ENCODE results near the gene WNT5B.
A peak's percentile ranks its signal among the peaks of the same experiment; 100 is the strongest.

Gene WNT5B
- 0.05 to 1.8 (median 0.48) reads per million in 17 experiments for total RNA-seq

- no peak for DNase-seq
These were observed at the start of gene WNT5B for GRCh38 chr12:1628666-1629337. WNT5B (plus strand) TSS chr12:1629231; CDS start chr12:1631355, 2,124 bp downstream.

GRCh38 chr12:1579651-1580435 is 49.2 kb upstream of the WNT5B start:
- DNase-seq: no peak

DNA sequence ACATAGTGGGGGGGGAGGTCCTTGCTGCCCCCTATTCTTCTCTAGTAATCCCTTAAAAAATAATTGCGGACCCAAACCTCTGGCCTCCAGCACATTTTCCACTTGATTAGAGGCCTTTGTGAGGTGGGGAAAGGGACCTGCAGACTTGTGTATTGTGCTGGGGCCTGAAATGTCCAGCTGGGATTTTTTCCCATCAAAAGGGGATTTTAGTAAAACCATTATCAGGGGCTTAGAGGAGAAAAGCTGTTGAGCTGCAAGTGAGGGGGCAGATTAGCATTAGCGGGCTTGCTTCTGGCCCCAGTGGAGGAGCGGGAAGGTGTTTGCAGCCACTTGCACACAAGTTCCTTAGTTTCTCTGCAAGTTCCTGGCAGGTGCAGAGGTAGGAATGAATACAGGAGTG is 48.5 kb upstream of the WNT5B start:
- no peak for DNase-seq

- no peak for DNase-seq
These were observed 46.9 kb upstream of the WNT5B start for GRCh38 chr12:1581973-1582708.

DNA sequence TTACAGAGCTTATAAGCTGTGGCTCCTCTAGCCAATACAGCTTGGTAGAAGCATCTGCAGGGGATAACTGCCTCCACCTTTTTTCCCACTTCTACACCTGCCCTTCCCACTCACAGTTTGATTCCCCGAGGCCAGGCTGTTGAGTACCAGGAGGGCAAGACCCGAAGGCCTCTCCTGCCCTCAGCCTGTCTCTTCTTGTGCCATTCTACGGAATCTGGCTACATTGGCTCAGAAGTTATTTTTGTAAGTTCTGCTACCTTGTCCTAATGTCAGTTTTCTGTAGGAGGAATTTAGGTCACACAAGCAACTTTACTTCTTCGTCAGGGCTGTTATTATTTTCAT is 46.4 kb upstream of the WNT5B start:
- no peak for DNase-seq

GRCh38 chr12:1583421-1584078 is 45.5 kb upstream of the WNT5B start:
- peak; percentile 84 to 92 (median 89) for DNase-seq

DNA sequence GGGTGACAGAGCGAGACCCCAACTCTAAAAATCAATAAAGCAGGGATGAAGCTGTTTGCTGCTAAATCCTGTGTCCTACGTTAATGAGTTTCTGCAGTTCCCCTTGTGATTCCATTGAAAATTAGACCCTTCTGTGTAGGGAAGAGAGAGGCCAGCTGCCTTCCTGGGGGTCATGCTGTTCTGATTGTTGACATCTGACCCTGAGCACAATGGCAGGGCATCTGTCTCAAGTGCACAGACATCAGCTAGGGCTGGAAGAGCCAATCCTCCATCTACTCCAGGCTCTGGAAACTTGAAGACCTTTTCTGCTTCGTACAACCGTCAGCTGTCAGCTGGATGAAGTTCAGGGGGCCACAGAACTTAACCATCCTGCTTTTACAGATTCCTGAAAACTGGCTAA is 44.7 kb upstream of the WNT5B start:
- no peak for DNase-seq

DNA sequence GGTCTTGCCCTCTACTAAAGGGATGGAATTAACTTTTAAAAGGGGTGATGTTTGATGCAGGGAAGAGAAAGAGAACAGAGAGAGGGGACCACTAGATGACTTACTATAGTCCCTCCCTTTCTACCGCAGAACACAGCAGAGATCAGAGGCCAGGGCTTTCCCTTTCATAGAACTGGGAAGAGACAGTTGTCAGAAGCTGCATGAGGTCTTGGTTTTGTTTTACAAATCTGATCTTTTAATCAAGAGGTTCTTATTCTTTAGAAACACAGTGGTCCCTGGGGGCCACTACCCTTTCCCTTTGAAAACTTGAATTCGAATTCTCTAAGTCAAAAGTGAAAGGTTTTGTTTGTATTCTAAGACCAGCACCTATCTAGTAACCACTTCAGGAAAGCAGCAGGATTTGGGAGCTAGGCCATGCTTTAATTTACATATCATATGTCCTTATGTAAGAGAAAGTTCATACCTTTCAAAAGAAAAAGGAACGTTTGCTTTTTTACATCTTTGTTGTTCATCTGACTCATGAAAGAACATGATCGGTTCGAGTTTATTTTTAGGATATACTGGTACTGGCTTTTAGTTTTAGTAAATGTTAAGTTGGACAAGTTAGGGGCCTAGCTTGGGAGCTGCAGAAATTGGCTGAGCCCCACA is 41.0 kb upstream of the WNT5B start:
- no peak for DNase-seq

- DNase-seq: no peak
These were observed 40.5 kb upstream of the WNT5B start for GRCh38 chr12:1588575-1588947.

GRCh38 chr12:1590221-1590979 is 38.6 kb upstream of the WNT5B start:
- DNase-seq: no peak

DNA sequence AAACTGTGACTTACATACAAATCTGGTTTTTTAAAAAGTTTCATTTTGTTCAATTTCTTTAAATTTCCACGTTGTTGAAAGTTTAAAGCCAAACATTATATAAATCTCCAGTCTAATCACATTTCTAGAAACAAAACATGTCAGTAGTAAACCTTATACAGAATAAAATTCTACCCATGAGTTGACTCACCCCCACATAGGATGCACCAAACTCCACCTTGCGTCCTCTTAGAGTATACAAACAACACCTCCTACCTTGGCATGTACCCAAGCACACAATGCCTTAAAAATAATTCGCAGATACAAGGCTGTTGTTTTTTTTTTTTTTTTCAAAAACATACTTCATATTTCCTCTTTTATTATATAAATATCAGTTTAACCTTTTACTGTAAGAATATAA is 38.0 kb upstream of the WNT5B start:
- no peak for DNase-seq

- DNase-seq: no peak
These were observed 37.5 kb upstream of the WNT5B start for GRCh38 chr12:1591543-1591942.

DNA sequence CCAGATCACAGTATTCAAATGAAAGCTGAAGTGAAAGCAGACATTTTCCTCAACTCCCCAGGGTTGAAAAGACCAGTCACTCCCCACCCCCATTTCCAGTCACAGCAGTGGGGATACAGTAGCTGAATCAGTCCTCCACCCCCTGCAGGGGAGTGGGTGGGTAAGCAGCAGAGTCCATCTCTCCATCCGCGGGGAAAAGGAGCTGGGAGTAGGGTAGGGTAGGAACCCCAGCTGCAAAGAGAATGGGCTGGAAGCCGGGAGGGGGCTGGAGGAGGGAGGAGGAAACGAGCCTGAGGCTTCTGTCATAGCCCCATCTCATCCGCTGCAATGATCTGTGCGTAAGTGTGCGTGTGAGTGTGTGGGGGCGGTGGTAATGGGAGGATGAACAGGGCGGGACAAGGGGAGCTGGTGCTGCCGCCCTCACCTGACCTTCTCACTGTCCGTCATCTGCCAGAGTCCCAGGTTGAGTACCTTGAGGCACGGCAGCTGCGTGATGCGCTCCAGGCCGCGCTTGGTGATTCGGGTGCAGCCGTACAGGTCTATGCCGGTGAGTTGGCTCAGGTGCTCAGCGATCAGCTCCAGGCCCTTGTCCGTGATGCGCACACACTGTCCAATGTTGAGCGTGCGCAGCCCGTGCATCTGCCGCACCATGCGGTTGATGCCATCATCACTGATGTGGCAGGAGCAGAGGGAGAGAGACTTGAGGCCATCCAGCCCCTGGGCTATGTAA is 36.4 kb upstream of the WNT5B start:
- peak; percentile 34 to 48 (median 45) for DNase-seq

GRCh38 chr12:1593174-1594005 is 35.6 kb upstream of the WNT5B start:
- peak in 1 of 4 experiments; percentile 39 for DNase-seq

DNA sequence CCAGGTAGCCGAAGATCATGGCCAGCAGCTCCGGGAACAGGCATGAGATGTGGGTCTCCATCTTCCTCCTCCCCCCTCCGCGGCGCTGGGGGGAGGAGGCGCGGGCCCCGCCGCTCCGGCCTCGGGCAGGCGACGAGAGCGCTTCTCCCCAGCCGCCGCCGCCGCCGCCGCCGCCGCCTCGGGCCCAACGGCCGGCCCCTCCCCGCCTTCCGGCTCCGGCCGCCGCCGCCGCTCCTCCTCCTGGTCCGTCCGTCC is 35.1 kb upstream of the WNT5B start:
- peak in 2 of 4 experiments; percentile 72 to 80 for DNase-seq

DNA sequence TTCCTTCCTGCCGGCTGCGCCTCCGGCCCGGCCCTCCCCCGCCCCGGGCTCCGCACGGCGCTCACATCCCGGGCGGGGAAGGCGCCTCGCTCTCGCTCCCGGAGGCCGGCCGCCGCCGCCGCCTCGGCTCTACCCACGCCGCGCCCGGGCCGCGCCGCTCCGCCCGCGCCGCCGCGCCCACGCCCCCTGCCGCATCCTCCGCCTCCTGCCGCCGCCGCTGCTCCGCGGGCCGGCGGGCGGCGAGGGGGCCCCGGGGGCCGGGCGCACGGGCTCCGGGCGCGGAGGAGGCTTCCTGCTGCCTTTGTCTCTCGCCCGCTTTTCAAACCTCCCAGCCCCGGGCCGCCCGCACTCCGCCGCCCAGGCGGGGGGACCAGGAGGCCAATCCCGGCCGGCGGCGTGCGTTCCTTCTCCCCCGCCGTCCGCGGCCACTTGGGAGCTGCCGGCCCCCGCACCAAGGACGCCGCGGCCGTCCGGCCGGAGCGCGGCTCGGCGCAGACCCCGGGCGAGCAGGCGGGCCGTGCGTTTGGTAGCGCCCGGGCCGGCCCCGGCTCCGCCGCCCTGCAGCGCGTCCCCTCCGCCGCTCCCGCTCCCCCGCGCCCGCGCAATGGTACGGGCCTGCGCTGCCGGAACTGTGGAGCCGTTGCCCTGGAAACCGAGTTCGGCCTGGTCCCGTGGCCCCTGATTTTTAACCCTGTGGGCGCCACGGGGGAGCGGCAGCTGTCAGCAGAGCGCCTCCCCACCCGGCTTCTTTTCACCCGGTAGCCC is 34.6 kb upstream of the WNT5B start, which contains the start of gene FBXL14:
Gene FBXL14 (minus strand): TSS at position 321 of the 765 bp plus-strand sequence. CDS start 515 bp downstream, outside the sequence.
- DNase-seq: peak; percentile 87 to 96 (median 94)

- DNase-seq: peak in 3 of 4 experiments; percentile 37 to 56 (median 42)
These were observed 33.9 kb upstream of the WNT5B start for GRCh38 chr12:1595026-1595561.

GRCh38 chr12:1595690-1596347 is 33.2 kb upstream of the WNT5B start:
- no peak for DNase-seq
